ENCODE results near the gene SDK2.

GRCh38 chr17:73521376-73521775 is 122.9 kb downstream of the SDK2 start:
- TF ChIP-seq CTCF (conservative IDR thresholded peaks at IDR 0.05; ENCODE audit: low read depth, low read length): no peak
- TF ChIP-seq EZH2 (IDR thresholded peaks at IDR 0.05; ENCODE audit: borderline replicate concordance, low read depth, low read length, poor library complexity, severe bottlenecking): no peak
